ENCODE measurements around the gene TCP11L2. TPM values are rescaled to one million over a fixed set of nuclear protein-coding genes. Genes with fewer than 3 reads are reported as not detected.
"Not testable (repeated sequence)": the region's sequence is repeated elsewhere in the genome, so short reads cannot be mapped to it uniquely, and the experiment has no call there.

The TCP11L2 gene
- total RNA-seq, 1 donor, result 201 TPM

GRCh38 chr12:106276032-106276740, 26.3 kb upstream of the TCP11L2 start:
- H3K27me3 ChIP-seq (ENCODE audit: insufficient read depth, low read length), result no peaks in the 10 kb centered on the region
- peaks cover 26% of the 10 kb centered on the region for H3K4me1 ChIP-seq (ENCODE audit: insufficient read depth, low read length)
- H3K4me3 ChIP-seq (ENCODE audit: low read length), result no peak overlapping the region
- H3K9me3 ChIP-seq (ENCODE audit: low read depth, low read length), result no peaks in the 10 kb centered on the region

DNA sequence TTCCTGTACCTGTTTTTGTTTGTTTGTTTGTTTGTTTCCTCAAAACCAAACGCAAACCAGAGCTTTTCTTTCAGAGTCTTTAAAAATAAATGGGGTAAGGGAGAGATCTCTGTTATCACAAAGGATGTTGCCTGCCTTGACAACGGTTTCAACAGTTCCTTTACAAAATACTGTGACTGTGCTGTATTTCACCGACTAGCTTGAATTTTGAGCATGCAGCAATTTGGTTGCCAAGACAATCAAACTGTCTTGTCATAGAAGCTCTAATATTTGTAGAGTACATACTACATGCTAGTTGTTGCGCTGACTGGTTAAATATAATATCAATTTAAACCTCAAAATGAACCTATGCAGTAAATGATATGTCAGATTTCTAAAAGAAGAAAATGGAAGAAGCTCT, 22.4 kb upstream of the TCP11L2 start:
- Histone ChIP-seq H3K4me1 (ENCODE audit: insufficient read depth, low read length) (peaks cover 22% of the 10 kb centered on the region), H3K9me3 (ENCODE audit: low read depth, low read length) (no peaks in the 10 kb centered on the region), H3K27me3 (ENCODE audit: insufficient read depth, low read length) (no peaks in the 10 kb centered on the region), H3K4me3 (ENCODE audit: low read length) (no peak overlapping the region)

DNA sequence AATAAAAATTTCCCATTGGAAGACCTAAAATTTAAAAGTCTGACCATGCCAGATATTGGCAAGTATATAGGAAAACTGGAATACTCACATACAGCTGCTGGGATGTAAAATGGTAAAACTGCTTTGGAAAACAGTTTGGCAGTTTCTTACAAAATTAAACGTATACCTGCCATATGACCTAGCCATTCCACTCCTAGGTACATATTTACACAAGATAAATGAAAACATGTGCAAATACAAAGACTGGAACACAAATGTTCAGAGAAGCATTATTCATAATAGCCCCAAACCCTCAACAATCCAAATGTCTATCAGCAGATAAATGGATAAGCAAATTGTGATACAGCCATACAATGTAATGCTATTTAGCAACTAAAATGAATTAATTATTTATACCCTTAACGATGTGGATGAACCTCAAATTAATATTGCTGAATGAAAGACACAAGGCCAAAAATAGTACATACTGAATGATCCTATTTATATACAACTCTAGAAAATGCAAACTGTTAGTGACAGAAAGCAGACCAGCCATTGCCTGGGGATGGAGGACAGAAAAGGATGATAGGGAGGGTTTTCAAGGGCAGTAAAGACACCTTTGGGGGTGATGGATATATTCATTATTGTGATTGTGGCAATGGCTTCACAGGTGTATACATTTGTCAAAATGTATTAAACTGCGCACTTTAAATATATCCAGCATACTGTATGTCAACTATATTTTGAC, 21.3 kb upstream of the TCP11L2 start:
- H3K4me3 ChIP-seq (ENCODE audit: low read length), result no peak overlapping the region
- no peaks in the 10 kb centered on the region for H3K9me3 ChIP-seq (ENCODE audit: low read depth, low read length)
- no peaks in the 10 kb centered on the region for H3K27me3 ChIP-seq (ENCODE audit: insufficient read depth, low read length)
- peaks cover 12% of the 10 kb centered on the region for H3K4me1 ChIP-seq (ENCODE audit: insufficient read depth, low read length)

DNA sequence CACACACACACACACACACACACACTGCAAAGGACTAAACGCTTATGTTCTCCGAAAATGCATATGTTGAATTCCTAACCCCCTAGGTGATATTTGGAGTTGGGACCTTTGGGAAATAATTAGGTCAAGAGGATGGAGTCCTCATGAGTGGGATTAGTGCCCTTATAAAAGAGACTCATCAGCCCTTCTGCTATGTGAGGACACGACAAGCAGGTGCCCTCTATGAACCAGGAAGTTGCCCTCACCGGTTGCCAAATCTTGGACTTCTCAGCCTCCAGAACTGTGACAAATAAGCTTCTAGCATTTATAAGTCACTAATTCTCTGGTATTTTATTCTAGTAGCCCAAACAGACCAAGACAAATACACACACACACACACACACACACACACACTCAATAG, 20.7 kb upstream of the TCP11L2 start:
- H3K27me3 ChIP-seq (ENCODE audit: insufficient read depth, low read length), result no peaks in the 10 kb centered on the region
- peaks cover 10% of the 10 kb centered on the region for H3K4me1 ChIP-seq (ENCODE audit: insufficient read depth, low read length)
- H3K9me3 ChIP-seq (ENCODE audit: low read depth, low read length), result no peaks in the 10 kb centered on the region
- H3K4me3 ChIP-seq (ENCODE audit: low read length), result no peak overlapping the region

- Histone ChIP-seq H3K9me3 (ENCODE audit: low read depth, low read length) (no peaks in the 10 kb centered on the region), H3K27me3 (ENCODE audit: insufficient read depth, low read length) (no peaks in the 10 kb centered on the region), H3K4me3 (ENCODE audit: low read length) (no peak overlapping the region), H3K4me1 (ENCODE audit: insufficient read depth, low read length) (peaks cover 10% of the 10 kb centered on the region)
These were observed 20.0 kb upstream of the TCP11L2 start for GRCh38 chr12:106282457-106283097.

GRCh38 chr12:106284358-106285105, 18.0 kb upstream of the TCP11L2 start:
- no peaks in the 10 kb centered on the region for H3K27me3 ChIP-seq (ENCODE audit: insufficient read depth, low read length)
- no peaks in the 10 kb centered on the region for H3K9me3 ChIP-seq (ENCODE audit: low read depth, low read length)
- H3K4me3 ChIP-seq (ENCODE audit: low read length), result no peak overlapping the region
- peaks cover 21% of the 10 kb centered on the region for H3K4me1 ChIP-seq (ENCODE audit: insufficient read depth, low read length)

- H3K4me3 ChIP-seq (ENCODE audit: low read length), result no peak overlapping the region
- H3K4me1 ChIP-seq (ENCODE audit: insufficient read depth, low read length), result peaks cover 17% of the 10 kb centered on the region
- H3K9me3 ChIP-seq (ENCODE audit: low read depth, low read length), result no peaks in the 10 kb centered on the region
- no peaks in the 10 kb centered on the region for H3K27me3 ChIP-seq (ENCODE audit: insufficient read depth, low read length)
These were observed 16.6 kb upstream of the TCP11L2 start for GRCh38 chr12:106285982-106286381.

DNA sequence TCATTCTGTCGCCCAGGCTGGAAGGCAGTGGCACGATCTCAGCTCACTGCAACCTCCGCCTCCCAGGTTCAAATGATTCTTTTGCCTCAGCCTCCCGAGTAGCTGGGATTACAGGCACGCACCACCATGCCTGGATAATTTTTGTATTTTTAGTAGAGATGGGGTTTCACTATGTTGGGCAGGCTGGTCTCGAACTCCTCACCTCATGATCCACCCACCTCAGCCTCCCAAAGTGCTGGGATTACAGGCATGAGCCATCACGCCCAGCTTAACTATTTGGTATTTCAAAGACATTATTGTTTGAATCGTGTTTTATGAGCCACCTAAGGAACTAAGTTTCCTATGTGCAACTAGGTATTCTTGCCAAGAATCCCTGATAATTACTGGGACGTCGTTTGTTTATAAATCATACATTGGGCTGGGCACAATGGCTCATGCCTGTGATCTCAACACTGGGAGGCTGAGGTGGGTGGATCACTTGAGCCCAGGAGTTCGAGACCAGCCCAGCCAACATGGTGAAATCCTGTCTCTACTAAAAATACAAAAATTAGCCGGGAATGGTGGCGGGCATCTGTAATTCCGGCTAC, 15.9 kb upstream of the TCP11L2 start:
- not testable (repeated sequence) for H3K4me3 ChIP-seq (ENCODE audit: low read length); H3K9me3 ChIP-seq (ENCODE audit: low read depth, low read length); H3K27me3 ChIP-seq (ENCODE audit: insufficient read depth, low read length)
- H3K4me1 ChIP-seq (ENCODE audit: insufficient read depth, low read length), result peaks cover 17% of the 10 kb centered on the region

DNA sequence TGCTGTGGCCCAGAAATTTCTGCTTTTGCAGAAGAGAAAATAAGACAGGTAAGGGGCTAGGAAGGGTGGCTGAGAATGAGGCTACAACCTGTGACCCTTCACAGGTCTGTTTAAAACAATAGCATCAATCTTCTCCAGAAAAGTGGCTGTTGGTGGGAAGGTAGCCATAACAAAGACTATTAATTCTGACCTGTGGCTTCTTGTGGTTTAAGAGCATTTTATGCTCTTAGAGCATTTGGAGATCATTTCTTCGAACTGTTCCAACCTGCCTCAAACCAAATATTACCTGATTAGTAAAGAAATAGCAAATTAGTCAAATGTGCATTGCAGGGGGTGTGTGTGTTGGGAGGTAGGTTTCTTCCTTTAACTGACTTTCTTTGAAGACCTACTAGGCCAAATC, 15.2 kb upstream of the TCP11L2 start:
- Histone ChIP-seq H3K27me3 (ENCODE audit: insufficient read depth, low read length) (no peaks in the 10 kb centered on the region), H3K4me3 (ENCODE audit: low read length) (no peak overlapping the region), H3K9me3 (ENCODE audit: low read depth, low read length) (no peaks in the 10 kb centered on the region), H3K4me1 (ENCODE audit: insufficient read depth, low read length) (peaks cover 17% of the 10 kb centered on the region)

DNA sequence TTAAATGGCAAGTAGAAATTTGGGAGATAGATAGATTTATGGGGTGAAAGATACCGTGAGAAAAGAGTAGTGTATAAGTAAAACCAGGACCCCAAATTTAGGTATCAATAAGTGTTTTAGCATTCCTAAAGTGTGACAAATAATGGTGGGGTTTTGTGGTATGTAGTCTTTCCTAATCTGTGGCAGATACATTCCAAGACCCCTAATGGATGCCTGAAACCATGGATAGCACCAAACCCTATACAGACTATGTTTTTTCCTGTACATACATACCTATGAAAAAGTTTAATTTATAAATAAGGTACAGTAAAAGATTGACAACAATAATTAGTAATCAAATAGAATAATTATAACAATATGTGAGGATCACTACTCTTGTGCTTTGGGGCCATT, 14.4 kb upstream of the TCP11L2 start:
- no peaks in the 10 kb centered on the region for H3K9me3 ChIP-seq (ENCODE audit: low read depth, low read length)
- H3K4me3 ChIP-seq (ENCODE audit: low read length), result no peak overlapping the region
- peaks cover 17% of the 10 kb centered on the region for H3K4me1 ChIP-seq (ENCODE audit: insufficient read depth, low read length)
- H3K27me3 ChIP-seq (ENCODE audit: insufficient read depth, low read length), result no peaks in the 10 kb centered on the region

DNA sequence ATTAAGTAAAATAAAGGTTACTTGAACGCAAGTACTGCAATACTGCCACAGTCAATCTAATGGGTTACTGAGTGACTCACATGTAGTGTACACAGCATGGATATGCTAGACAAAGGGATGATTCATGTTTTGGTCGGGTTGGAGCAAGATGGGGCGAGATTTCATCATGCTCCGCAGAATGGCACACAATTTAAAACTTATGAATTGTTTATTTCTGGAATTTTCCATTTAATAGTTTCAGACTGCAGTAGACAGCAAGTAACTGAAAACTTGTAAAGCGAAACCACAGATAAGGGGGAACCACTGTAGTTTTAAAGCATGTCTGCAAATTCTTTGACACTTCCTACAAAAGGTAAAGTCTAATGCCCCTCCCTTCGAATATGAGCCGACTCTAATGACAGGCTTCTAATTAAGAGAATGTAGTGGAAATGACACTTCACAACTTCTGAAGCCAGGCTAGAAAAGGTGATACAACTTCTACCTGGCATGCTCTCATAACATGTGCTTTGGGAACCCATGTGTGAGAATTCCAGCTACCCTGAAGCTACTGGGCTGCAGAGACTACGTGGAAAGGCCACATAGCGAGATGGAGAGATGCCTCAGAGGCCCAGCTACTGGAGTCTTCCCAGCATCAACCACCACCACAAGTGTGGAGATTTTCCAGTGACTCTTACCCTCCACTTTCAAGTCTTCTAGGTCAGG, 13.9 kb upstream of the TCP11L2 start:
- Histone ChIP-seq H3K9me3 (ENCODE audit: low read depth, low read length) (no peaks in the 10 kb centered on the region), H3K4me1 (ENCODE audit: insufficient read depth, low read length) (peaks cover 17% of the 10 kb centered on the region), H3K27me3 (ENCODE audit: insufficient read depth, low read length) (no peaks in the 10 kb centered on the region), H3K4me3 (ENCODE audit: low read length) (no peak overlapping the region)

- Histone ChIP-seq H3K4me3 (ENCODE audit: low read length) (no peak overlapping the region), H3K27me3 (ENCODE audit: insufficient read depth, low read length) (no peaks in the 10 kb centered on the region), H3K9me3 (ENCODE audit: low read depth, low read length) (no peaks in the 10 kb centered on the region), H3K4me1 (ENCODE audit: insufficient read depth, low read length) (peaks cover 17% of the 10 kb centered on the region)
These were observed 13.3 kb upstream of the TCP11L2 start for GRCh38 chr12:106289196-106289681.

GRCh38 chr12:106290666-106291065, 11.9 kb upstream of the TCP11L2 start:
- peaks cover 12% of the 10 kb centered on the region for H3K4me1 ChIP-seq (ENCODE audit: insufficient read depth, low read length)
- no peaks in the 10 kb centered on the region for H3K9me3 ChIP-seq (ENCODE audit: low read depth, low read length)
- no peak overlapping the region for H3K4me3 ChIP-seq (ENCODE audit: low read length)
- H3K27me3 ChIP-seq (ENCODE audit: insufficient read depth, low read length), result no peaks in the 10 kb centered on the region

DNA sequence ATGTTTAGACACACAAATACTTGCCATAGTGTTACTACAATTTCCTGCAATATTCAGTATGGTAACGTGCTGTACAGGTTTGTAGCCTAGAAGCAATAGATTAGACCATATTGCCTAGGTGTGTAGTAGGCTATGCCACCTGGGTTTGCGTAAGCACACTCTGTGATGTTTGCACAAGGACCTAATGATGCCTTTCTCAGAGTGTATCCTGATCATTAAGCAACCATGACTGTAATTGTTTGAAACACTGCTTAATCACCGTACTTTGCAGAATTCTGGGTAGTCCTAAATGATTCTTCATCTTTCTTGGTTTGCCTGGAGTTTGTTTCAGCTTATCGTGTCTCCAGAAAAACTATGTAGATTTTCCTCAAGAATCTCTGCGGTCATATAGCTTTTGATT, 11.2 kb upstream of the TCP11L2 start:
- Histone ChIP-seq H3K9me3 (ENCODE audit: low read depth, low read length) (no peaks in the 10 kb centered on the region), H3K4me1 (ENCODE audit: insufficient read depth, low read length) (peaks cover 12% of the 10 kb centered on the region), H3K4me3 (ENCODE audit: low read length) (no peak overlapping the region), H3K27me3 (ENCODE audit: insufficient read depth, low read length) (no peaks in the 10 kb centered on the region)

Measured in mononuclear cell (primary cell).